OCI-LY1 (cell line): ENCODE measurements around the gene DIAPH2.

Source experiments
- H2AFZ ChIP-seq: fragments of 200-600 bp; sonication (generic), shearing (Covaris generic); 2 replicates; pipeline ENCODE4 v1.6.0; 2014; ENCODE audit warnings: antibody characterized with exemption, mild to moderate bottlenecking, low read length
- H3F3A ChIP-seq: fragments of 200-600 bp; sonication (generic), shearing (Covaris generic); 2 replicates; pipeline ENCODE4 v1.6.0; 2014; ENCODE audit warnings: mild to moderate bottlenecking, antibody characterized with exemption, low read length, moderate library complexity; ENCODE audit not compliant: insufficient read depth
- H3K27ac ChIP-seq: fragments of 200-600 bp; sonication (generic); 2 replicates; pipeline ENCODE4 v1.5.1; 2014; ENCODE audit warnings: low read length, mixed run types, mild to moderate bottlenecking, low read depth; ENCODE audit not compliant: poor library complexity, severe bottlenecking
- H3K27me3 ChIP-seq: fragments of 200-600 bp; sonication (generic); 2 replicates; pipeline ENCODE4 v1.6.0; 2014; ENCODE audit warnings: antibody characterized with exemption, mild to moderate bottlenecking, low read length, moderate library complexity; ENCODE audit not compliant: insufficient read depth
- H3K36me3 ChIP-seq: fragments of 200-600 bp; sonication (generic); 2 replicates; pipeline ENCODE4 v1.6.1; 2014; ENCODE audit warnings: mild to moderate bottlenecking, antibody characterized with exemption, low read length, moderate library complexity, mixed read lengths; ENCODE audit not compliant: insufficient read depth
- H3K4me1 ChIP-seq: fragments of 200-600 bp; sonication (generic); 2 replicates; pipeline ENCODE4 v1.5.1; 2014; ENCODE audit warnings: mild to moderate bottlenecking, low read length, moderate library complexity; ENCODE audit not compliant: insufficient read depth, severe bottlenecking
- H3K4me2 ChIP-seq: fragments of 200-600 bp; sonication (generic), shearing (Covaris generic); 2 replicates; pipeline ENCODE4 v1.6.1; 2014; ENCODE audit warnings: low read length
- H3K4me3 ChIP-seq: fragments of 200-600 bp; sonication (generic); 2 replicates; pipeline ENCODE4 v1.5.1; 2014; ENCODE audit warnings: low read length, low read depth, mild to moderate bottlenecking, mixed read lengths; ENCODE audit not compliant: poor library complexity, severe bottlenecking
- H3K79me2 ChIP-seq: fragments of 200-600 bp; shearing (Covaris generic); 2 replicates; pipeline ENCODE4 v1.6.1; 2016; ENCODE audit warnings: mixed run types, low read length, mixed read lengths; ENCODE audit not compliant: insufficient read depth
- H3K9ac ChIP-seq: fragments of 200-600 bp; sonication (generic), shearing (Covaris generic); 2 replicates; pipeline ENCODE4 v1.6.1; 2014; ENCODE audit warnings: mild to moderate bottlenecking, low read length, mixed read lengths
- H3K9me2 ChIP-seq: fragments of 200-600 bp; sonication (generic), shearing (Covaris generic); 2 replicates; pipeline ENCODE4 v1.6.1; 2014; ENCODE audit warnings: low read depth, mild to moderate bottlenecking, low read length, mixed read lengths
- H3K9me3 ChIP-seq: fragments of 200-600 bp; shearing (Covaris generic); 2 replicates; pipeline ENCODE4 v1.6.1; 2014; ENCODE audit warnings: low read length, mixed read lengths
- H4K20me1 ChIP-seq: fragments of 200-600 bp; sonication (generic), shearing (Covaris generic); 2 replicates; pipeline ENCODE4 v1.6.0; 2016; ENCODE audit warnings: mild to moderate bottlenecking, low read length; ENCODE audit not compliant: insufficient read depth
- CTCF ChIP-seq: fragments of 200-600 bp; sonication (generic), shearing (Covaris generic); IDR thresholded peaks from 2 replicates; pipeline ENCODE4 v1.5.1; 2017; ENCODE audit warnings: mild to moderate bottlenecking, antibody characterized with exemption, low read length, moderate library complexity, mixed read lengths
- EZH2 ChIP-seq: fragments of 200-600 bp; sonication (generic), shearing (Covaris generic); IDR thresholded peaks from 2 replicates; pipeline ENCODE4 v1.8.0; 2017; ENCODE audit warnings: borderline replicate concordance, mixed run types, mild to moderate bottlenecking, antibody characterized with exemption, low read length, moderate library complexity, mixed read lengths

The DIAPH2 gene

GRCh38 chrX:97200454-97200853 lies 515.8 kb downstream of the DIAPH2 start:
- H3K9me3 ChIP-seq = no peaks in the 10 kb centered on the region
- no peak for TF ChIP-seq CTCF

GRCh38 chrX:97210501-97210900 lies 525.9 kb downstream of the DIAPH2 start:
- H3K79me2 ChIP-seq = no peaks in the 10 kb centered on the region
- no peak overlapping the region for H3K27ac ChIP-seq
- no peaks in the 10 kb centered on the region for H4K20me1 ChIP-seq
- H3K36me3 ChIP-seq = no peaks in the 10 kb centered on the region
- no peak overlapping the region for H2AFZ ChIP-seq
- no peaks in the 10 kb centered on the region for H3K9me2 ChIP-seq
- no peaks in the 10 kb centered on the region for H3F3A ChIP-seq
- H3K4me1 ChIP-seq = no peaks in the 10 kb centered on the region
- no peak overlapping the region for H3K9ac ChIP-seq
- TF ChIP-seq CTCF (no peak), EZH2 (no peak)
- H3K4me3 ChIP-seq = no peak overlapping the region
- H3K9me3 ChIP-seq = no peaks in the 10 kb centered on the region
- H3K27me3 ChIP-seq = no peaks in the 10 kb centered on the region
- H3K4me2 ChIP-seq = no peak overlapping the region

More at GRCh38 chrX:97200454-97200853, 515.8 kb downstream of the DIAPH2 start:
- Histone ChIP-seq H3F3A (no peaks in the 10 kb centered on the region), H3K4me3 (no peak overlapping the region), H3K27ac (no peak overlapping the region), H2AFZ (no peak overlapping the region), H3K36me3 (no peaks in the 10 kb centered on the region), H3K79me2 (no peaks in the 10 kb centered on the region), H3K27me3 (no peaks in the 10 kb centered on the region), H3K9ac (no peak overlapping the region), H3K4me1 (no peaks in the 10 kb centered on the region), H3K9me2 (no peaks in the 10 kb centered on the region), H4K20me1 (no peaks in the 10 kb centered on the region), H3K4me2 (no peak overlapping the region)

- Histone ChIP-seq H3K4me3 (no peak overlapping the region), H3K27me3 (no peaks in the 10 kb centered on the region), H3K9me2 (no peaks in the 10 kb centered on the region), H3K36me3 (no peaks in the 10 kb centered on the region), H3K9me3 (no peaks in the 10 kb centered on the region), H3K4me1 (no peaks in the 10 kb centered on the region), H3K9ac (no peak overlapping the region), H2AFZ (no peak overlapping the region), H3K79me2 (no peaks in the 10 kb centered on the region), H4K20me1 (no peaks in the 10 kb centered on the region), H3K4me2 (no peak overlapping the region), H3K27ac (no peak overlapping the region), H3F3A (no peaks in the 10 kb centered on the region)
- TF ChIP-seq CTCF = no peak
- no peak for TF ChIP-seq EZH2
Observed at GRCh38 chrX:97211070-97211469, 526.4 kb downstream of the DIAPH2 start.
